HEK293 (cell line): ENCODE results near the gene EME2.

Source experiments
- CTCF ChIP-seq: fragments of 450-650 bp; formaldehyde crosslinking; IDR thresholded peaks from 2 replicates; pipeline ENCODE4 v1.5.1; 2016; ENCODE audit warnings: missing biosample characterization, missing genetic modification characterization
- GLI4 ChIP-seq: fragments of 450-650 bp; formaldehyde crosslinking; IDR thresholded peaks from 2 replicates; pipeline ENCODE4 v1.5.1; 2016; ENCODE audit warnings: missing biosample characterization, missing genetic modification characterization
- HIC1 ChIP-seq: fragments of 450-650 bp; formaldehyde crosslinking; IDR thresholded peaks from 2 replicates; pipeline ENCODE4 v1.5.1; 2016; ENCODE audit warnings: missing biosample characterization, missing genetic modification characterization
- TRIM28 ChIP-seq: IDR thresholded peaks from 2 replicates; pipeline ENCODE4 v1.6.1; 2011; ENCODE audit warnings: low read length, control low read depth, borderline replicate concordance
- WT1 ChIP-seq: fragments of 450-650 bp; formaldehyde crosslinking; IDR thresholded peaks from 2 replicates; pipeline ENCODE4 v1.5.1; 2016; ENCODE audit warnings: missing biosample characterization, missing genetic modification characterization
- YY2 ChIP-seq: fragments of 450-650 bp; formaldehyde crosslinking; IDR thresholded peaks from 2 replicates; pipeline ENCODE4 v1.5.1; 2016; ENCODE audit warnings: missing biosample characterization, missing genetic modification characterization
- ZBTB20 ChIP-seq: fragments of 450-650 bp; formaldehyde crosslinking; IDR thresholded peaks from 2 replicates; pipeline ENCODE4 v1.5.1; 2016; ENCODE audit warnings: missing biosample characterization, missing genetic modification characterization
- ZBTB26 ChIP-seq: fragments of 450-650 bp; formaldehyde crosslinking; optimal IDR thresholded peaks from 2 replicates; pipeline ENCODE3; 2016; ENCODE audit warnings: missing biosample characterization, mild to moderate bottlenecking, missing genetic modification characterization
- ZBTB7A ChIP-seq: fragments of 450-650 bp; formaldehyde crosslinking; IDR thresholded peaks from 2 replicates; pipeline ENCODE4 v1.5.1; 2016; ENCODE audit warnings: low read depth, missing biosample characterization, missing genetic modification characterization
- ZBTB8A ChIP-seq: fragments of 450-650 bp; formaldehyde crosslinking; IDR thresholded peaks from 2 replicates; pipeline ENCODE4 v1.5.1; 2016; ENCODE audit warnings: missing biosample characterization, missing genetic modification characterization
- ZNF133 ChIP-seq: fragments of 450-650 bp; formaldehyde crosslinking; IDR thresholded peaks from 2 replicates; pipeline ENCODE4 v1.5.1; 2016; ENCODE audit warnings: missing biosample characterization, missing genetic modification characterization
- ZNF169 ChIP-seq: fragments of 450-650 bp; formaldehyde crosslinking; IDR thresholded peaks from 2 replicates; pipeline ENCODE4 v1.5.1; 2016; ENCODE audit warnings: missing biosample characterization, missing genetic modification characterization
- ZNF2 ChIP-seq: fragments of 450-650 bp; formaldehyde crosslinking; IDR thresholded peaks from 2 replicates; pipeline ENCODE4 v1.5.1; 2016; ENCODE audit warnings: missing biosample characterization, missing genetic modification characterization
- ZNF202 ChIP-seq: fragments of 450-650 bp; formaldehyde crosslinking; IDR thresholded peaks from 2 replicates; pipeline ENCODE4 v1.5.1; 2016; ENCODE audit warnings: missing biosample characterization, missing genetic modification characterization, borderline replicate concordance
- ZNF214 ChIP-seq: fragments of 450-650 bp; formaldehyde crosslinking; IDR thresholded peaks from 2 replicates; pipeline ENCODE4 v1.5.1; 2017; ENCODE audit warnings: missing biosample characterization, mild to moderate bottlenecking, missing genetic modification characterization, borderline replicate concordance
- ZNF23 ChIP-seq: fragments of 450-650 bp; formaldehyde crosslinking; IDR thresholded peaks from 2 replicates; pipeline ENCODE4 v1.5.1; 2016; ENCODE audit warnings: missing biosample characterization, missing genetic modification characterization, borderline replicate concordance
- ZNF24 ChIP-seq: fragments of 450-650 bp; formaldehyde crosslinking; IDR thresholded peaks from 2 replicates; pipeline ENCODE4 v1.5.1; 2016; ENCODE audit warnings: missing biosample characterization, missing genetic modification characterization
- ZNF26 ChIP-seq: fragments of 450-650 bp; formaldehyde crosslinking; IDR thresholded peaks from 2 replicates; pipeline ENCODE4 v1.5.1; 2016; ENCODE audit warnings: missing biosample characterization, missing genetic modification characterization
- ZNF292 ChIP-seq: fragments of 450-650 bp; formaldehyde crosslinking; IDR thresholded peaks from 2 replicates; pipeline ENCODE4 v1.5.1; 2016; ENCODE audit warnings: low read depth, missing biosample characterization, missing genetic modification characterization, borderline replicate concordance
- ZNF362 ChIP-seq: fragments of 450-650 bp; formaldehyde crosslinking; IDR thresholded peaks from 2 replicates; pipeline ENCODE4 v1.5.1; 2016; ENCODE audit warnings: missing biosample characterization, missing genetic modification characterization
- ZNF391 ChIP-seq: fragments of 450-650 bp; formaldehyde crosslinking; IDR thresholded peaks from 2 replicates; pipeline ENCODE4 v1.5.1; 2016; ENCODE audit warnings: low read depth, missing biosample characterization, missing genetic modification characterization, borderline replicate concordance
- ZNF510 ChIP-seq: fragments of 450-650 bp; formaldehyde crosslinking; IDR thresholded peaks from 2 replicates; pipeline ENCODE4 v1.5.1; 2018; ENCODE audit warnings: mild to moderate bottlenecking, missing genetic modification characterization, missing biosample characterization; ENCODE audit not compliant: insufficient replicate concordance
- ZNF549 ChIP-seq: fragments of 450-650 bp; IDR thresholded peaks from 2 replicates; pipeline ENCODE4 v1.5.1; 2018; ENCODE audit warnings: missing biosample characterization, missing genetic modification characterization, mild to moderate bottlenecking, inconsistent platforms, moderate library complexity
- ZNF600 ChIP-seq: fragments of 450-650 bp; formaldehyde crosslinking; IDR thresholded peaks from 2 replicates; pipeline ENCODE4 v1.5.1; 2016; ENCODE audit warnings: missing biosample characterization, missing genetic modification characterization
- ZNF621 ChIP-seq: fragments of 450-650 bp; formaldehyde crosslinking; IDR thresholded peaks from 2 replicates; pipeline ENCODE4 v1.5.1; 2017; ENCODE audit warnings: missing biosample characterization, missing genetic modification characterization
- ZNF654 ChIP-seq: fragments of 450-650 bp; formaldehyde crosslinking; IDR thresholded peaks from 2 replicates; pipeline ENCODE4 v1.5.1; 2016; ENCODE audit warnings: low read depth, missing biosample characterization, missing genetic modification characterization
- ZNF692 ChIP-seq: fragments of 450-650 bp; formaldehyde crosslinking; IDR thresholded peaks from 2 replicates; pipeline ENCODE4 v1.5.1; 2016; ENCODE audit warnings: missing biosample characterization, missing genetic modification characterization
- ZNF707 ChIP-seq: fragments of 450-650 bp; formaldehyde crosslinking; IDR thresholded peaks from 2 replicates; pipeline ENCODE4 v1.5.1; 2016; ENCODE audit warnings: missing biosample characterization, missing genetic modification characterization

The EME2 gene

GRCh38 chr16:1772908-1773702 lies 495 bp downstream of the EME2 start, which contains the start of gene MRPS34 (continued):
- no peak for TF ChIP-seq ZNF26 (tag by site-specific recombination)
- no peak for TF ChIP-seq ZNF549
- TF ChIP-seq ZBTB26 (tag by site-specific recombination) = peak; percentile 99
- TF ChIP-seq ZNF391 (tag by site-specific recombination) = peak; percentile 75; the same call in 1 of the 2 replicates
- peak; percentile 54 for TF ChIP-seq ZNF600 (tag by site-specific recombination)
- peak; percentile 57; the same call in 1 of the 2 replicates for TF ChIP-seq ZNF2 (tag by site-specific recombination)
- TF ChIP-seq ZNF654 (tag by site-specific recombination) = no peak
- TF ChIP-seq ZNF621 (tag by site-specific recombination) = no peak
- TF ChIP-seq ZBTB8A (tag by site-specific recombination) = peak; percentile 32; the same call in 1 of the 2 replicates
- TF ChIP-seq ZNF169 (tag by site-specific recombination) = no peak
- TF ChIP-seq GLI4 (tag by site-specific recombination) = no peak
- no peak for TF ChIP-seq ZNF292 (tag by site-specific recombination)
- no peak for TF ChIP-seq ZNF362 (tag by site-specific recombination)
- TF ChIP-seq CTCF (tag by site-specific recombination) = peak; percentile 98
- no peak for TF ChIP-seq ZNF510
- peak; percentile 96 for TF ChIP-seq YY2 (tag by site-specific recombination)
- peak; percentile 82 for TF ChIP-seq ZBTB7A
- no peak for TF ChIP-seq ZNF202
- TF ChIP-seq ZNF692 (tag by site-specific recombination) = peak; percentile 84
- TF ChIP-seq ZBTB20 = peak; percentile 61
- TF ChIP-seq ZNF24 = peak; percentile 59; the same call in 1 of the 2 replicates
- TF ChIP-seq ZNF23 = no peak
- TF ChIP-seq HIC1 (tag by site-specific recombination) = no peak; the same call in 1 of the 2 replicates
- TF ChIP-seq ZNF133 = no peak
- no peak for TF ChIP-seq ZNF214
- TF ChIP-seq WT1 (tag by site-specific recombination) = no peak
- no peak for TF ChIP-seq TRIM28
- no peak for TF ChIP-seq ZNF707 (tag by site-specific recombination)
